WTC11 (cell line): Measurements from ENCODE around the gene SLC30A9. TPM values are rescaled to one million over a fixed set of nuclear protein-coding genes. Genes with fewer than 3 reads are reported as not detected.

Experiments
- ATAC-seq: fragments of 200-7000 bp; cut with Tn5 transposase; 2 replicates; pipeline ENCODE4 v1.10.0; 2021; ENCODE audit warnings: mild to moderate bottlenecking, moderate library complexity
- CTCF ChIA-PET: fragments of 300-600 bp; sonication (Branson Sonifier 250); formaldehyde crosslinking; loops from one replicate; lab custom pipeline; 2021; ENCODE audit warnings: antibody characterized with exemption; lab: Charles Lee
- POLR2A ChIA-PET: fragments of 350-600 bp; sonication (Branson Sonifier 250); formaldehyde crosslinking; loops from one replicate; lab custom pipeline; 2021; ENCODE audit warnings: antibody characterized with exemption; lab: Charles Lee
- DNase-seq: peaks from one replicate; pipeline ENCODE4 v3.0.0; 2021; ENCODE audit warnings: low spot score
- H3K27ac Mint-ChIP-seq: 2 replicates; pipeline ENCODE4 v1.8.0; 2021; ENCODE audit warnings: mixed read lengths
- H3K27me3 Mint-ChIP-seq: 2 replicates; pipeline ENCODE4 v1.8.0; 2021; ENCODE audit warnings: low read depth, mild to moderate bottlenecking, moderate library complexity, mixed read lengths
- H3K36me3 Mint-ChIP-seq: 2 replicates; pipeline ENCODE4 v1.8.0; 2021; ENCODE audit warnings: mixed read lengths
- H3K4me1 Mint-ChIP-seq: 2 replicates; pipeline ENCODE4 v1.8.0; 2022; ENCODE audit warnings: mixed read lengths
- H3K4me3 Mint-ChIP-seq: 2 replicates; pipeline ENCODE4 v1.8.0; 2021; ENCODE audit warnings: mild to moderate bottlenecking, moderate library complexity, mixed read lengths
- H3K9me3 Mint-ChIP-seq: 2 replicates; pipeline ENCODE4 v1.8.0; 2021; ENCODE audit warnings: mixed read lengths
- AFF4 ChIP-seq: sonication (generic); formaldehyde crosslinking; IDR thresholded peaks from 2 replicates; pipeline ENCODE4 v1.8.1; 2023; ENCODE audit warnings: mild to moderate bottlenecking, missing genetic modification reagents, borderline replicate concordance
- ATF3 ChIP-seq: sonication (generic); formaldehyde crosslinking; conservative IDR thresholded peaks from 2 replicates; pipeline ENCODE4 v1.8.1; 2022; ENCODE audit warnings: mild to moderate bottlenecking, missing genetic modification reagents
- ATF6 ChIP-seq: sonication (generic); formaldehyde crosslinking; IDR thresholded peaks from 2 replicates; pipeline ENCODE4 v1.8.1; 2023; ENCODE audit warnings: mild to moderate bottlenecking, missing genetic modification reagents
- CDX4 ChIP-seq: fragments of 250-450 bp; sonication (Bioruptor Pico); IDR thresholded peaks from 2 replicates; pipeline ENCODE4 v1.9.0; 2021; ENCODE audit warnings: moderate library complexity, mild to moderate bottlenecking, inconsistent platforms, borderline replicate concordance
- HMGA2 ChIP-seq: fragments of 250-450 bp; sonication (Bioruptor Pico); IDR thresholded peaks from 2 replicates; pipeline ENCODE4 v1.4.0; 2021; ENCODE audit warnings: mild to moderate bottlenecking, moderate library complexity
- NR3C1 ChIP-seq: sonication (generic); formaldehyde crosslinking; conservative IDR thresholded peaks from 2 replicates; pipeline ENCODE4 v1.8.1; 2023; ENCODE audit warnings: low read depth, mild to moderate bottlenecking, missing genetic modification reagents
- PRDM15 ChIP-seq: sonication (generic); formaldehyde crosslinking; IDR thresholded peaks from 2 replicates; pipeline ENCODE4 v1.8.0; 2022; ENCODE audit warnings: missing genetic modification reagents
- PREB ChIP-seq: sonication (generic); formaldehyde crosslinking; IDR thresholded peaks from 2 replicates; pipeline ENCODE4 v1.8.1; 2022; ENCODE audit warnings: mild to moderate bottlenecking, missing genetic modification reagents, moderate library complexity, borderline replicate concordance
- RORB ChIP-seq: fragments of 250-450 bp; sonication (Bioruptor Pico); IDR thresholded peaks from 2 replicates; pipeline ENCODE4 v1.9.0; 2021; ENCODE audit warnings: mild to moderate bottlenecking
- SMAD3 ChIP-seq: sonication (generic); formaldehyde crosslinking; IDR thresholded peaks from 2 replicates; pipeline ENCODE4 v1.8.0; 2022; ENCODE audit warnings: missing genetic modification reagents, mild to moderate bottlenecking, borderline replicate concordance
- SMAD4 ChIP-seq: sonication (generic); formaldehyde crosslinking; IDR thresholded peaks from 2 replicates; pipeline ENCODE4 v1.8.0; 2022; ENCODE audit warnings: mild to moderate bottlenecking, missing genetic modification reagents
- TEAD4 ChIP-seq: sonication (generic); formaldehyde crosslinking; IDR thresholded peaks from 2 replicates; pipeline ENCODE4 v1.8.0; 2022; ENCODE audit warnings: mild to moderate bottlenecking, missing genetic modification reagents
- ZBTB21 ChIP-seq: sonication (generic); formaldehyde crosslinking; IDR thresholded peaks from 2 replicates; pipeline ENCODE4 v1.8.1; 2023; ENCODE audit warnings: mild to moderate bottlenecking, missing genetic modification reagents, borderline replicate concordance
- ZNF416 ChIP-seq: fragments of 250-450 bp; sonication (Bioruptor Pico); IDR thresholded peaks from 2 replicates; pipeline ENCODE4 v1.9.0; 2021; ENCODE audit warnings: mild to moderate bottlenecking, inconsistent platforms
- ZNF671 ChIP-seq: fragments of 250-450 bp; sonication (Bioruptor Pico); IDR thresholded peaks from 2 replicates; pipeline ENCODE4 v1.8.0; 2021; ENCODE audit warnings: mild to moderate bottlenecking
- total RNA-seq: library from RNA; stranded (reverse); gene quantifications from 3 replicates; pipeline ENCODE4 v1.2.3, GENCODE V29; 2021

Gene SLC30A9
- total RNA-seq, 1 experiment from 2014 or later: 70.1 TPM

GRCh38 chr4:41976775-41977516 is 13.4 kb upstream of the SLC30A9 start:
- ChIA-PET POLR2A (interaction anchor here (0.6 kb wide), 1 partner anchor 13 kb away, joined by 4 read pairs; the partner anchor contains the start of gene SLC30A9), CTCF (no interaction called here)
- H3K4me1 Mint-ChIP-seq: peaks cover 17% of the 10 kb centered on the region
- ATAC-seq (no peak), DNase-seq (no peak)
- peaks cover 2% of the 10 kb centered on the region for H3K27me3 Mint-ChIP-seq
- TF ChIP-seq TEAD4 (CRISPR knock-in tag): no peak
- no peak for TF ChIP-seq ZBTB21
- TF ChIP-seq SMAD4 (CRISPR knock-in tag): no peak
- no peak for TF ChIP-seq ZNF416 (CRISPR knock-in tag)
- TF ChIP-seq SMAD3: no peak
- TF ChIP-seq HMGA2: no peak
- no peak for TF ChIP-seq NR3C1 (CRISPR knock-in tag)
- TF ChIP-seq PREB (CRISPR knock-in tag): no peak
- no peak for TF ChIP-seq ATF3
- H3K36me3 Mint-ChIP-seq: peaks cover 5% of the 10 kb centered on the region
- peaks cover 13% of the 10 kb centered on the region for H3K9me3 Mint-ChIP-seq
- H3K4me3 Mint-ChIP-seq: no peak overlapping the region
- H3K27ac Mint-ChIP-seq: 0 out of 2 replicates have a peak overlapping the region, but pooled peaks have one; percentile 52

- DNase-seq: no peak
- H3K9me3 Mint-ChIP-seq: peaks cover 6% of the 10 kb centered on the region; the same call in 1 of the 2 replicates
- peaks cover 21% of the 10 kb centered on the region for H3K4me1 Mint-ChIP-seq
- H3K27me3 Mint-ChIP-seq: peaks cover 8% of the 10 kb centered on the region
- ChIA-PET POLR2A (interaction anchor here (0.7 kb wide), 1 partner anchor 1040 kb away, joined by 3 read pairs; no protein-coding TSS in a partner anchor), CTCF (no interaction called here)
- no peak overlapping the region for H3K27ac Mint-ChIP-seq
- no peak for TF ChIP-seq RORB (CRISPR knock-in tag)
- no peak for TF ChIP-seq ATF6 (CRISPR knock-in tag)
- TF ChIP-seq CDX4 (CRISPR knock-in tag): no peak
- TF ChIP-seq ZNF671 (CRISPR knock-in tag): no peak
- TF ChIP-seq AFF4 (CRISPR knock-in tag): no peak
- no peak for TF ChIP-seq PRDM15 (CRISPR knock-in tag)
- TF ChIP-seq, all 79 proteins: peak for 0
- no peak overlapping the region for H3K4me3 Mint-ChIP-seq
- ATAC-seq: 0 out of 2 replicates have a peak, but pooled peaks have one; percentile 24
- H3K36me3 Mint-ChIP-seq: no peaks in the 10 kb centered on the region
These were observed 12.6 kb upstream of the SLC30A9 start for GRCh38 chr4:41977709-41978108.
